ENCODE measurements around the gene CA5A. TPM values are rescaled to one million over a fixed set of nuclear protein-coding genes. Genes with fewer than 3 reads are reported as not detected.

The CA5A gene
- total and polyA plus RNA-seq, 12 donors: 0.15 to 0.65 (median 0.29) TPM; not detected in 7

DNA sequence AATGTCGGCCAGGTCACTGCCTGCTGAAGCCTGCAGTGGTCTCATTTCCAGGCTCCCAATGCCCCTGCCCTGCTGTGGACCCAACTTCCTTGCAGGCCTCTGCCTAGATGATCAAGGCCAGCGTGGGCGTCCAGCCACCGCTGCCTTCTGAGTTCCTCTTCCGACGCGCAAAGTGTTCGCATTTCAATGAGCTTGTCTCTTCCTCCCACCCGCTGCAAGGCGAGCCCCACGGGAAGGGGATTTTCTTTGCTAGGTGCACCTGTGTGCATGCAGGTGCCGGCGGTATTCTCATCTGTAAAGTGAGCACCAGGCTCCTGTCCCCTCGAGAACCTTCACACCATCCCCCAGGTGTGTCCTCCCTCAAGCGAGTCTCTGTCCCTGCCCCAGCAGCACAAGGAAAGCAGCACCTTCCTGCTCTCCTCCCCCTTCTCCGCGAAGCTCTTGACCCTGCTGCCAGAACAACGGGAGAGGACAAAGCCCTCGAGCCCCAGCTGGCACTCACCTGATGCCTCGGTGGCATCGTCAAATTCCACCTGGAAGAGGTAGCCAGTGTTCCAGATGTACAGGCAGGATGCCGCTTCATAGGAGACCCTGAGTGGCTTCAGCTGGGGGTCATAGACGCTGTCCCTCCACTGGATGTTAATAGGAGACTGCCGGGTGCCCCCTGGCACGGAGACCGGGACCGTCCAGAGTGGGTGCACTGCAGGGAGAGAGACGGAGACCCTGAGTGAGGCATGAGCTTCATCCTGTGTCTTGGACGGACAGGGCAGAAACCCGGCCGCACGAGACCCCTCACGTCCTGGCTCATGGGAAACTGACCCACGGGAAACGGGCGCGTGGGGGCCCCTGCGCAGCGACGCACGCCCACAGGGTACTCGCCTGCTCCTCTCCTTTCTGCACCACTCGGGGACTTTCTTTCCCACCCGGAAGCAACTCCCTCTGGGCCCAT lies 9.8 kb downstream of the CA5A start:
- no peak for ATAC-seq
- no peak for DNase-seq
- TF ChIP-seq, protein P1, sequence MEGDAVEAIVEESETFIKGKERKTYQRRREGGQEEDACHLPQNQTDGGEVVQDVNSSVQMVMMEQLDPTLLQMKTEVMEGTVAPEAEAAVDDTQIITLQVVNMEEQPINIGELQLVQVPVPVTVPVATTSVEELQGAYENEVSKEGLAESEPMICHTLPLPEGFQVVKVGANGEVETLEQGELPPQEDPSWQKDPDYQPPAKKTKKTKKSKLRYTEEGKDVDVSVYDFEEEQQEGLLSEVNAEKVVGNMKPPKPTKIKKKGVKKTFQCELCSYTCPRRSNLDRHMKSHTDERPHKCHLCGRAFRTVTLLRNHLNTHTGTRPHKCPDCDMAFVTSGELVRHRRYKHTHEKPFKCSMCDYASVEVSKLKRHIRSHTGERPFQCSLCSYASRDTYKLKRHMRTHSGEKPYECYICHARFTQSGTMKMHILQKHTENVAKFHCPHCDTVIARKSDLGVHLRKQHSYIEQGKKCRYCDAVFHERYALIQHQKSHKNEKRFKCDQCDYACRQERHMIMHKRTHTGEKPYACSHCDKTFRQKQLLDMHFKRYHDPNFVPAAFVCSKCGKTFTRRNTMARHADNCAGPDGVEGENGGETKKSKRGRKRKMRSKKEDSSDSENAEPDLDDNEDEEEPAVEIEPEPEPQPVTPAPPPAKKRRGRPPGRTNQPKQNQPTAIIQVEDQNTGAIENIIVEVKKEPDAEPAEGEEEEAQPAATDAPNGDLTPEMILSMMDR (IDR thresholded peaks at IDR 0.05): no peak
- WGBS, 2 donors: 69 to 76% methylated on average over 43 to 44 of the region's 44 CpGs
- Histone ChIP-seq H3K27me3 (peaks cover 0 to 20% (median 4%) of the 10 kb centered on the region in 7 donors), H3K9me3 (no peaks in the 10 kb centered on the region), H3K4me3 (no peak overlapping the region), H3K4me1 (peaks cover 0 to 13% (median 0%) of the 10 kb centered on the region in 9 donors), H3K36me3 (no peaks in the 10 kb centered on the region), H3K27ac (no peak overlapping the region)
- intact Hi-C loops (cut with DNase I): no loop called here

DNA sequence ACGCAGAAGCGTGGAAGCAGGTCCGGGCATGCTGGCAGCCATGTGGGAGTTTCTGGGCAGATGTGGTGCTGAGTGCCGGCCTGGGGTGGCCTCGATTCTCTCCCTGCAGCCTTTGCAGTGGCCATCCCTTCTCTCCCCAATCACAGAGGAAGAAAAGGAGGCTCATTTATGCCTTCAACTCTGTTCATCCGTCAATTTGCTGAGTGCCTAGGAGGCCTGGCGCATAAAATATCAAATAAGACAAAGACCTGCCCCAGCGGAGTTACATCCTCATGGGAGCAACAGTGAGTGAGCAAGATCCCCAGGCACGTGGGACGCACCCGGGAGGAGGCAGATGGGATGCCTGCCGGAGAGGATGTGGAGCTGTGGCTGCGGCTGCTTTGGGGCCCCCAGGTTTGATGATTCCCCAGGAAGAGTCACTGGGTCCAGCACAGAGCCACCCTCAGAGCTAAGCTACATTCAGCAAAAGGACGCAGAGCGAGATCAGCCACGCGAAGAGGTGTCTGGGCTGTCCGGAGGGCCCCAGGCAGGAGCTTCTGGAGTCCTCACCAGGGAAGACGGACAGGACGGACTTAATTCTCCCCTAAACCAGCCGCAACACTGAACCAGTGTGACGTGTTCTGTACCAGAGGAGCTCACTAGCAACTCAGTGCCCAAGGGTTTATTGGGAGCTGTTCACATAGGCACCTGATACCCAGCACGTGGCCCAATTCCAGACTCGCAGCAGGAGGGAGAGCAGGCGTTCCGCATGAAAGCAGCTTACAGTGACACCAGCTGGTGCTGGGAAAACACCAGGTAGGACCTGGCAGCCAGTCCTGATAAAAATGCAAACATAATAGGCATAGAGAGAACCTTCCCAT lies 11.3 kb downstream of the CA5A start:
- 80% methylated on average over 26 of the region's 26 CpGs for WGBS, 2 donors

DNA sequence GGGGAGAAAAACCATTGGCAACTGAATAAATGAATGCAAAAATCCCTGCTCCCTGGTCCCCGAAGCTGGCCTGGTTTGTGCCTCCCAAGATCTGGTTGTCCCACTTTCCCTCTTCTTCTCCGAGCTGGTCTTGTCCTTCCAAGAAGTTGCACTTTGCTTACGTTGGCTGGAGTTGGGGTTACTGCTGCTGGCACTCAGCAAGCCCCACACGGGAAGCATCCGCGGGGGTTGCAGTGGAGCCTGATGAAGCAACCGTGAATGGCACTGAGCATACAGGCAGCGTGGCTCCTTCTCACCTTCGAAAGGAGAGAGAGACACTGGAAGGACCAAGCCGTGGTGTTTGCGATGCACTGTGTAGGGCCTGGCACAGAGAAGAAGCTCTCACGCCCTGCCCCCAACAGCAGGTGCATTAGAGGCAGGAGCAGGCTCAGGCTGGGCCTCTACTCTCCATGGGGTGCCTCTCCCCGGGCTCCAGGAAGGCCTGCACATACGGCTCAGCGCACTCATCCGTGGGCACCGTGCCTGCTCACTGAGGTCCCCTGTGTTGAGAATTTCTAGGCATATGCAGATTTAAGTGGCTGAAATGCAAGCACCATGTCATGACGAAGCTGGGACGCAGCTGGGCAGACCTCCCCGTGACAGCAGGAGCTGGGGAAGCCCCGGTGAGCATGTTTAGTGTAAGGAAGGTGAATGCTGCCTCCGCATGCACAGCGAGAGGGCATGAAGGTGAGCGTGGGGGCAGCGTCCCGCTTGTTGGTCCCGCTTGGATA lies 12.1 kb downstream of the CA5A start:
- TF ChIP-seq, protein P1 (IDR thresholded peaks at IDR 0.05): no peak
- DNase-seq (no peak), ATAC-seq (no peak)
- 73 to 79% methylated on average over 27 of the region's 27 CpGs for WGBS, 2 donors
- H3K36me3 ChIP-seq: no peaks in the 10 kb centered on the region
- H3K27ac ChIP-seq: no peak overlapping the region
- intact Hi-C loops (cut with DNase I): no loop called here
- peaks cover 0 to 13% (median 0%) of the 10 kb centered on the region in 9 donors for H3K4me1 ChIP-seq
- H3K4me3 ChIP-seq: no peak overlapping the region
- no peaks in the 10 kb centered on the region for H3K9me3 ChIP-seq
- peaks cover 0 to 9% (median 0%) of the 10 kb centered on the region in 7 donors for H3K27me3 ChIP-seq

More for the DNA sequence above, 11.3 kb downstream of the CA5A start:
- no peak for DNase-seq
- peaks cover 0 to 13% (median 0%) of the 10 kb centered on the region in 9 donors for H3K4me1 ChIP-seq
- TF ChIP-seq, protein P1 (IDR thresholded peaks at IDR 0.05): no peak
- intact Hi-C loops (cut with DNase I): no loop called here
- peaks cover 0 to 11% (median 4%) of the 10 kb centered on the region in 7 donors for H3K27me3 ChIP-seq
- H3K4me3 ChIP-seq: no peak overlapping the region
- no peak overlapping the region for H3K27ac ChIP-seq
- H3K9me3 ChIP-seq: no peaks in the 10 kb centered on the region
- no peaks in the 10 kb centered on the region for H3K36me3 ChIP-seq
- peak in 4 of 8 donors; percentile 16 to 56 (median 40) for ATAC-seq
